Upper lobe of left lung (tissue), 6 donors: ENCODE data around the gene HEATR3. TPM values are rescaled to one million over a fixed set of nuclear protein-coding genes. Genes with fewer than 3 reads are reported as not detected.

Experiments
- ATAC-seq, 2 donors: fragments of 200-7000 bp; cut with Tn5 transposase; one replicate each; pipeline ENCODE4 v1.9.1; 2022; ENCODE audit warnings: mild to moderate bottlenecking in 2 of 2, moderate library complexity in 2 of 2; ENCODE audit not compliant: low FRiP score in 2 of 2
- DNase-seq, 2 donors: peaks; one replicate each; pipeline ENCODE4 v3.0.0-alpha.2; 2019 to 2020
- H3K27ac ChIP-seq, 4 donors: fragments of 200-600 bp; sonication (generic); one replicate each; pipeline ENCODE4 v1.5.1; 2016 to 2019
- H3K27me3 ChIP-seq, 4 donors: fragments of 200-600 bp; sonication (generic); one replicate each; pipeline ENCODE4 v1.5.1; 2017 to 2019
- H3K36me3 ChIP-seq, 4 donors: fragments of 200-600 bp; sonication (generic); one replicate each; pipeline ENCODE4 v1.5.1; 2016 to 2019
- H3K4me1 ChIP-seq, 4 donors: fragments of 200-600 bp; sonication (generic); one replicate each; pipeline ENCODE4 v1.5.1; 2018 to 2019
- H3K4me3 ChIP-seq, 4 donors: fragments of 200-600 bp; sonication (generic); one replicate each; pipeline ENCODE4 v1.5.1; 2017 to 2019; ENCODE audit warnings: mild to moderate bottlenecking in 2 of 4, moderate library complexity in 1 of 4
- H3K9me3 ChIP-seq, 4 donors: fragments of 200-600 bp; sonication (generic); one replicate each; pipeline ENCODE4 v1.5.1; 2018 to 2019
- EP300 ChIP-seq, 4 donors: sonication (generic); formaldehyde crosslinking; IDR thresholded peaks; one replicate each; pipeline ENCODE4 v1.5.1; 2017; ENCODE audit warnings: antibody characterized with exemption in 4 of 4, control low read depth in 2 of 4
- POLR2A ChIP-seq, 4 donors: fragments of 450-650 bp; IDR thresholded peaks; one replicate each; pipeline ENCODE4 v1.5.1; 2016 to 2017; ENCODE audit warnings: antibody characterized with exemption in 4 of 4, mild to moderate bottlenecking in 2 of 4
- POLR2AphosphoS5 ChIP-seq, 2 donors: sonication (generic); formaldehyde crosslinking; IDR thresholded peaks; one replicate each; pipeline ENCODE4 v1.5.1; 2017; ENCODE audit warnings: antibody characterized with exemption in 2 of 2
- WGBS, 2 donors: methylation state at CpG; one replicate each; pipeline ENCODE4 v1.1.5; 2017 to 2018; 5-methylcytosine and 5-hydroxymethylcytosine counted together
- total RNA-seq, 6 donors: library from RNA; depleted of rRNA in 4 of 6; stranded (reverse); fragments of >200 nt in 4 of 6; gene quantifications; one replicate each; pipeline versions ENCODE4 v1.1.0 to v1.2.1, GENCODE V29; 2016 to 2021
- TF ChIP-seq, protein P1 (sequence below), 6 experiments: fragments of 450-650 bp in 4 of 6; fragments of 200-600 bp in 2 of 6; sonication (generic) in 2 of 6; IDR thresholded peaks; one replicate each; pipeline ENCODE4 v1.5.1; 2016 to 2019; ENCODE audit warnings: antibody characterized with exemption in 6 of 6
- donor health status: DM: no; HTN: no; CAD: no; lungs with moderate emphysema.
- donor health status: DM: no; HTN: yes; CAD: no; lungs with severe emphysema.

Gene HEATR3
- total RNA-seq, 6 donors from 2014 or later, result 15.0 to 59.7 (median 25.1) TPM

DNA sequence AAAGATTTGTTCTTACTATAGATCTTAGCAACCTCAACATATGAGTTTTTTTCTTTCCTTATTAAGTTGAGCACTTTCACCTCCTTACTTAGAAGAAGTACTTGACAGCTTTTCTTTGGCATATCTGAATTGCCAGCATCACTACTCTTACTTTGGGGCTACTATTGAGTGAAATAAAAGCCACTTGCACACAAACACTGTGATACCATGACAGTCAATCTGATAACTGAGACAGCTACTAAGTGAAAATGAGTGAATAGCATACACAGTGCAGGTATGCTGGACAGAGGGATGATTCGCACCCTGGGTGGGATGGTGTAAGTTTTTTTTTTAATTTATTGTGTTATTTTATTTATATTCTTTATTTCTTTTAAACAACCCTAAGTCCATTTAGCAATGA lies 73.8 kb downstream of the HEATR3 start:
- no peak for TF ChIP-seq POLR2A (IDR thresholded peaks at IDR 0.05)
- no peak for TF ChIP-seq EP300 (IDR thresholded peaks at IDR 0.05)
- no peak for TF ChIP-seq POLR2AphosphoS5 (IDR thresholded peaks at IDR 0.05)
- TF ChIP-seq, protein P1, sequence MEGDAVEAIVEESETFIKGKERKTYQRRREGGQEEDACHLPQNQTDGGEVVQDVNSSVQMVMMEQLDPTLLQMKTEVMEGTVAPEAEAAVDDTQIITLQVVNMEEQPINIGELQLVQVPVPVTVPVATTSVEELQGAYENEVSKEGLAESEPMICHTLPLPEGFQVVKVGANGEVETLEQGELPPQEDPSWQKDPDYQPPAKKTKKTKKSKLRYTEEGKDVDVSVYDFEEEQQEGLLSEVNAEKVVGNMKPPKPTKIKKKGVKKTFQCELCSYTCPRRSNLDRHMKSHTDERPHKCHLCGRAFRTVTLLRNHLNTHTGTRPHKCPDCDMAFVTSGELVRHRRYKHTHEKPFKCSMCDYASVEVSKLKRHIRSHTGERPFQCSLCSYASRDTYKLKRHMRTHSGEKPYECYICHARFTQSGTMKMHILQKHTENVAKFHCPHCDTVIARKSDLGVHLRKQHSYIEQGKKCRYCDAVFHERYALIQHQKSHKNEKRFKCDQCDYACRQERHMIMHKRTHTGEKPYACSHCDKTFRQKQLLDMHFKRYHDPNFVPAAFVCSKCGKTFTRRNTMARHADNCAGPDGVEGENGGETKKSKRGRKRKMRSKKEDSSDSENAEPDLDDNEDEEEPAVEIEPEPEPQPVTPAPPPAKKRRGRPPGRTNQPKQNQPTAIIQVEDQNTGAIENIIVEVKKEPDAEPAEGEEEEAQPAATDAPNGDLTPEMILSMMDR (IDR thresholded peaks at IDR 0.05), result no peak
- H3K27ac ChIP-seq, result no peak overlapping the region
- H3K36me3 ChIP-seq, result no peaks in the 10 kb centered on the region
- no peaks in the 10 kb centered on the region for H3K9me3 ChIP-seq
- ATAC-seq (no peak), DNase-seq (no peak)
- H3K4me3 ChIP-seq, result no peak overlapping the region
- H3K4me1 ChIP-seq, result no peaks in the 10 kb centered on the region
- H3K27me3 ChIP-seq, result no peaks in the 10 kb centered on the region
- WGBS, 2 donors, result 86 to 94% methylated on average over 1 of the region's 1 CpG

DNA sequence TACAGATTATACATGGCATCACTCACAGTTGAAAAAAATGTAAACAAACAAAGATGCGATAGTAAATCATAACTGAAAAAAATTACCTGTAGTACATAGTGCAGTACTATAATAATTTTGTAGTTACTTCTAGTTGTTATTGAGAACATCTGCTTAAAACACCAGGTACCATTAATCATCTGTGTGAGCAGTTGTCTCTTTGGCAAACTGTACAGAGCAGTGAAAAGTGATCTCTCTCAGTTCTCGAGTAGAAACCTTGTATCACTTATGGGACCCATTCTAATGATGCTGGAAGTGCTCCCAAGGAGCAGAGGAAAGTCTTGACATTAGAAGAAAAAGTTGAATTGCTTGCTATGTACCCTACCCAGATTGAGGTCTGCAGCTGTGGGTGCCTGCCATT lies 78.4 kb downstream of the HEATR3 start:
- no peak for DNase-seq
- ATAC-seq, result no peak
- WGBS, 2 donors, result 82 to 91% methylated on average over 2 of the region's 2 CpGs
- no peaks in the 10 kb centered on the region for H3K36me3 ChIP-seq
- H3K27ac ChIP-seq, result no peak overlapping the region
- H3K27me3 ChIP-seq, result no peaks in the 10 kb centered on the region
- TF ChIP-seq EP300 (IDR thresholded peaks at IDR 0.05), result no peak
- TF ChIP-seq, protein P1 (IDR thresholded peaks at IDR 0.05), result no peak
- no peak for TF ChIP-seq POLR2AphosphoS5 (IDR thresholded peaks at IDR 0.05)
- no peak for TF ChIP-seq POLR2A (IDR thresholded peaks at IDR 0.05)
- no peaks in the 10 kb centered on the region for H3K4me1 ChIP-seq
- H3K4me3 ChIP-seq, result no peak overlapping the region
- no peaks in the 10 kb centered on the region for H3K9me3 ChIP-seq

DNA sequence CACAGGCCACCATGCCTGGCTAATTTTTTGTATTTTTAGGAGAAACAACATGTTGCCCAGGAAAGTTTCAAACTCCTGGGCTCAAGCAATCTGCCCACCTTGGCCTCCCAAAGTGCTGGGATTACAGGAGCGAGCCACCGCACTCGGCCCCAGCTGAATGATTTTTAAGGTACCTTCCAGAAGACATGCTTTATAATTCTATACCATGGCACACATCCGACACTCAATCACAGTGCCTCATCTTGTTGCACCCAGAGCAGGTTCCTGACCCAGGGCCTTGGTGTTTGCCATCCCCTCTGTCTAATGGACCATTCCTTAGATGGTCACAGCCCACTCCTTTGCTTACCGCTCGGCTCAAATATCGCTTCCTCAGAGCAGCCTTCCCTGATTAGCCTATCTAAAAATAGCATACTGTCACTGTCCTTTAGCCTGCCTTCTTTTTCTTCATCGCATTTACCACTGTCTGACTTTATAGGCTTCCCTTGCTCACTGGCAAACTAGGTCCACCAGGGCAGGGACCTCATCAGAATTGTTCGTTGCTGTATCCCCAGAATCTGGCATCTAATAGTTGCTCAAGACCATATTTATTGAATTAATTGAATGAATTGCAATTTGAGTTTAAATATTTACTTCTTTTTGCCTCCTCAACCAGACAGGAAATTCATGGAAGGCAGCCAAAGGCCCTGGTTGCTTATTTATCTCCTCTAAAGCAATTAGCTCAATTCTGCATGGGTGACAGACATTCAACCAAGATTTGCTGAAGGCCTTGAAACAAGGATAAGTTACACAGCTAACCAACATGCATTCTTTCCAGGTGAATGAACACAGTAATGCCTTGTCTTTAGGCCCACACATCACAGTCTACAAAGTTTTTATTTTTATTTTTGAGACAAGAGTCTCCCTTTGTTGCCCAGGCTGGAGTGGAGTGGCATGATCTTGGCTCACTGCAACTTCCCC lies 81.0 kb downstream of the HEATR3 start:
- H3K4me1 ChIP-seq, result peaks cover 0 to under 1% (median 0%) of the 10 kb centered on the region in 4 donors
- 76 to 81% methylated on average over 9 of the region's 9 CpGs for WGBS, 2 donors
- ATAC-seq (no peak), DNase-seq (no peak)
- no peaks in the 10 kb centered on the region for H3K9me3 ChIP-seq
- no peak overlapping the region for H3K27ac ChIP-seq
- TF ChIP-seq EP300 (IDR thresholded peaks at IDR 0.05), result no peak
- no peak for TF ChIP-seq POLR2AphosphoS5 (IDR thresholded peaks at IDR 0.05)
- TF ChIP-seq, protein P1 (IDR thresholded peaks at IDR 0.05), result no peak
- no peak for TF ChIP-seq POLR2A (IDR thresholded peaks at IDR 0.05)
- H3K4me3 ChIP-seq, result no peak overlapping the region
- no peaks in the 10 kb centered on the region for H3K36me3 ChIP-seq
- H3K27me3 ChIP-seq, result no peaks in the 10 kb centered on the region

DNA sequence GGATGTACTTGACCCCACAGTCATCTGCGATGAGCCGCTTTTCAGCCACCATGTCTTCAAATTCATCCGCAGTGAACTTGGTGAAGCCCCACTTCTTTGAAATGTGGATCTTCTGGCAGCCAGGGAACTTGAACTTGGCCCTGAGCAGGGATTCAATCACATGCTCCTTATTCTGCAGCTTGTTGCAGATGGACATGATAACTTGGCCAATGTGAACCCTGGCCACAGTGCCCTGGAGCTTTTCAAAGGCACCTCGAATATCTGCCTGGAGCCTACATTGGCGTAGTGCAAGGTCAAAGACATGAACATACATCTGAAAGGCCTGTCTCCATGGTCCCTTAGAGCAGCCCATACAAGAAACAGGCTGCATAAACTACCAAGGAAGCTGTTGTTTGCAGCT lies 85.6 kb downstream of the HEATR3 start:
- TF ChIP-seq POLR2A (IDR thresholded peaks at IDR 0.05) (no peak), POLR2AphosphoS5 (IDR thresholded peaks at IDR 0.05) (no peak), EP300 (IDR thresholded peaks at IDR 0.05) (no peak)
- TF ChIP-seq, protein P1 (IDR thresholded peaks at IDR 0.05), result no peak
- 99 to 100% methylated on average over 5 of the region's 5 CpGs for WGBS, 2 donors
- DNase-seq (no peak), ATAC-seq (no peak)
- H3K4me3 ChIP-seq, result no peak overlapping the region
- H3K9me3 ChIP-seq, result no peaks in the 10 kb centered on the region
- no peak overlapping the region for H3K27ac ChIP-seq
- no peaks in the 10 kb centered on the region for H3K27me3 ChIP-seq
- H3K36me3 ChIP-seq, result no peaks in the 10 kb centered on the region
- peaks cover 15 to 31% (median 21%) of the 10 kb centered on the region in 4 donors for H3K4me1 ChIP-seq
